HG03457 (cell line): ENCODE measurements around the gene SIL1.

Source experiments
- ATAC-seq: cut with Tn5 transposase; IDR thresholded peaks from one replicate; pipeline ENCODE4 v1.9.1; 2021; ENCODE audit warnings: moderate number of reproducible peaks; ENCODE audit not compliant: unreplicated experiment

SIL1 gene

DNA sequence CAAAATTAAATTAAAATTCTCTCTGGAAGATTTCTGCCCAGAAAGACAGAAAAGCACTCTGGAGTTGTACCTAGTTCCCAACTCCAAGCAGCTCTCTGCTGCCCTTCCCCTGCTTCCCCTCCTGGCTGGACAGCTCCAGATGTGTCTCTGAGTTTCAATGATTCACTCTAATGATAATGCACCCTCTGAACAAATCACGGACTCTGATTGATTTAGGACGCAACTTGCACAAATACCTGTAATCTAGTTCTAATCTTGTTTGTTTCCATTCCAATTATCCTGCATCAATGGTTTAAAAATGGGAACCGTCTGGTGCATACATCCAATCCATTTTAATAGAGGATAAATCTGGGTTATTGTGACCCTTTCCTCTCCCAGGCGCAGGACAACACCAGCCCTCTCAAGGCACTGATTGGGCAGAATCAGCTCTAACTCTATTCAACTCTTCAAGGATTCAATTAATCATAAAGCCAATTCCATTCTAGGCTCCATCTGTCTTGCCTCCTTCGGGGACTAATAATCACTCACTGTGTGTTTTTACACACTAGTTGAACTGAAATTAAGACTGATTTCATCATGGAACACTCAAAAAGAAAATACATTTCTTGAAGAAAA lies 211.9 kb downstream of the SIL1 start:
- ATAC-seq: no peak

- ATAC-seq: no peak
These were observed 212.5 kb downstream of the SIL1 start for GRCh38 chr5:138985683-138986082.

DNA sequence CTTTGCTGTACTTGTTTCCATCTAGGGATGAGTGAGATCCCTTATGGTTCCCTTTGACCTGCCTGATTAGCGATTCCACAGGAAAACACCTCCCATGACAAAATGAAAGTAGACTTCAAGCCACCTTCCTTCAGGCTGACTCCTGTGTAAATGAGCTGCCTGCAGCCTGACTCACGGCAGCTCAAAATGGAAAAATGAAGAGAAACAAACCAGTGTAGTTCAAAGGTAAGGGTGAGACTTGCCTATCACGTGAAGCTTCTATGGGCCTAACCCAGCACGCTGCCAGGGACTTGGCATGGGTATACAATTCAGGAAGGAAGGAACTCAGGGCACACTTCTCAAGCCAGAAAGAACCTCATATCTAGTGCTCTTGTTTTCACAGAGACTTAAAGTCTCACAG lies 212.9 kb downstream of the SIL1 start:
- no peak for ATAC-seq

GRCh38 chr5:138983984-138984383 lies 214.2 kb downstream of the SIL1 start:
- no peak for ATAC-seq

DNA sequence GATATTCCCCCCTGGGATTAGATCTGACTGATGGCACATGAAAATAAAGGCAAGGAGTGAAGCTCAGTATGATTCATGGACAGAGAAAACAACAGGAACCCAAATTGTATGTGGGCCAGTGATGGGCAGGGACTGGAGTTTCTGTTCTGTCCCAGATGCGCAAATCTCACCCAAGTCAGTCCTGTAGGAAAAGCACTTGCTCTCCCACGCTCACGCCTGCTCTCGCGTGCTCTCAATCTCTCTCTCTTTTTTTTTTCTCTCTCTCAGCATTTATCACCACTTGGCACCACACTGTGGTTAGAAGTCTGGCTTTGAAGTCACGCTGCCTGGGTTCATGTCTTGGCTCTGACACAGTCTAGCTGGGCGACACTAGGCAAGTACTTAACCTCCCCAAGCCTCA lies 216.6 kb downstream of the SIL1 start:
- no peak for ATAC-seq

DNA sequence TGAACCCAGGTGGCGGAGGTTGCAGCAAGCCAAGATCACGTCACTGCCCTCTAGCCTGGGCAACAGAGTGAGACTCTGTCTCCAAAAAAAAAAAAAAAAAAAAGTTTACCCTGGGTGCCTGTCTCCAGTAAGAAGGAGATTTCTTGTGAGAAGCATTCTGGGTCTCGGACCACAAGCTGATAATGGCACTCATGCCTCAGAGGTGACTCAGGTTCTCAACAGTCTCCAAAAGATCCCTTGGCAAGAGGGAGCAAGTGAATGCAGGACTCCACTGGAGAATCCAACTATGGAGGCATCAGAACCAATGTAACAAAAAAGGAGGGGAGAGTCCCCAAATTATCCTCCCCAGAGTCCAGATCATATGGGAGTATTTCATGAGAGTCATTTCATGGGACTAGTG lies 217.0 kb downstream of the SIL1 start:
- ATAC-seq: no peak

- ATAC-seq: no peak
These were observed 217.7 kb downstream of the SIL1 start for GRCh38 chr5:138980441-138980840.

- ATAC-seq: no peak
These were observed 218.4 kb downstream of the SIL1 start for GRCh38 chr5:138979684-138980280.

- ATAC-seq: no peak
These were observed 219.6 kb downstream of the SIL1 start for GRCh38 chr5:138978581-138978980.

- no peak for ATAC-seq
These were observed 220.1 kb downstream of the SIL1 start for GRCh38 chr5:138978080-138978479.

DNA sequence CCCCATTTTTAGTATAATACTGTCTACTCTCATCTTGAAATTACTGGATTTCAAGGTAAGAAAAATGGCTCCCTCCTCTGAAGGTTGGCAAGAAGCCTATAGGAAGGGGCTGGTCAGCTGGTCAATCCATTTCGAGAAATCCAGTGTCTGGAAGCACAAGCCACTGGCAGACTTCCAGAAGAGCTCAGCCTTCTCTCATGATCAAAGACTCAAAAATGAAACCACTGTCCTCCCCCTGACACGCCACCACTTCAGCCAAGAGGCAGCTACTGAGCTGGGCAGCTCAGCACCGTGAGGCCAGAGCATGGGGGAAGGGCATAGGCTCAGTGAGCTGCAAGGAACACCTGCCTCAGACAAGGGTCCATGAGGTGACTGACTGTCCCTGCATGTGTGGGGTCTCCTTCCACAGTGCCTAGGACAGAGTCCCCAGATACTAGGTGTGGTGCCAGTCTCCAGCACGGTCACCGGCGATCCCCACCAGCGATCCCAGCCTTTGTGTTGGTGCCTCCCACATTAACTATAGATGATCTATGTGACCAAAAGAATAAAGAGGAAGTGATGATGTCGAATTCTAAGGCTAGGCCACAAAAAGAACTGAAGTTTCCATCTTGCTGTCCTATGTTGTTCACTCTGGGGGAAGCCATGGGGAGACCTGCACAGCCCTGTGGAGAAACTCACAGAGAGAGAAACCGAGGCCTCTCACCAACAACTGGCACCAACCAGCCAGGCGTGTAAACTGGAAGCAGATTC lies 222.9 kb downstream of the SIL1 start:
- no peak for ATAC-seq

DNA sequence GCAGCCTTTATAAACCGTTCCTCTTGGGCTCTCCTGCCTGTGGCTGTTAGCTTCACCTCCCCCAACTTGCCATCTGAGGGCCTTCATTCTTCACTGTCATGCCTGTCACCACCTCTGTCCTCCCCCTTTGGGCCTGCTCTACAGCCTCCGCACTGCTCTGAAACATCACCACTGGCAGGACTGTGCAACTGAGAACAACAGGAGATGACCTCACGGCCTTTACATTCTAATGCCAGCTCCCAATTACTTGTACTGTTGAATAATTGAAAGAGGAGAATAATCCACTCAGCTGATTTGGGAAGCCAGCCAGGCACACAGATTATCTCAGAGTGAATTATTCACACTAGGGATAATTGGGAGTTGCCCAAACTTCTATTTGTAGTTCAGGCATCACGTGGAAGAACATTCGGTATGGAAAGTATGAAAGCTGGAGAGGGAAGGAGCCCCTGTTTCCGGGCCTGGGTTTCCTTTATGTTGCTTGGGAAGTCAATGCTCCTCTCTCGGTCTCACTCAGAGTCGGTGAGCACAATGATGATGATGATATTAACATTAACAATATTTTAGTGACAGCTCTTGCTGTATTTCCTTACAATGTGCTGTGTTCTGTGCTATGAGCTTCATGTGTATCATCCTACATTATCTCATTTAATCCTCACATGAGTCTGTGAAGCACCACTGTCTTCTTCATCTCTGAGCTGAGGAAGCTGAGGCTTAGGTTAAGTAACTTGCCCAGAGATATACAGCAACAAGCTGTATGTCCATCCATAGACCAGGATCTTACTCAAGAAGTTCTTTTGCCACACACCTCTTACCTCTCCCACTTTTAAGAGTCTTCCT lies 223.7 kb downstream of the SIL1 start:
- no peak for ATAC-seq

DNA sequence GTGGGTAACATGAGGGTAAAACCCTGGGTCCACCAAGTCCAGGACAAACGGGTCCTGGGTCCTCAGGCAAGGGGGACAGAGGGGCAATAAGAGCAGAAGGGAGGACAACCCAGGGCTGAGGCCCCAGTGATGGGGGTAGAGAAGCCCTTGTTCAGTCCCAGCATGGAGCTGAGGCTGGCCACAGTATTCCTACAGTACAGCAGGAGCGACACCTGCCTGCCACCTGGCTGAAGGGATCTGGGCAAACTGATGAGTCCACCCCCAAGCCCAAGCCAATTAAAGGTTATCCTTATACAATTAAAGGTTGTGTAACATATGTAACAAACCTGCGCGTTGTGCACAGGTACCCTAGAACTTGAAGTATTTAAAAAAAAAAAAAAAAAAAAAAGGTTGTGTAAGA lies 225.3 kb downstream of the SIL1 start:
- ATAC-seq: no peak

DNA sequence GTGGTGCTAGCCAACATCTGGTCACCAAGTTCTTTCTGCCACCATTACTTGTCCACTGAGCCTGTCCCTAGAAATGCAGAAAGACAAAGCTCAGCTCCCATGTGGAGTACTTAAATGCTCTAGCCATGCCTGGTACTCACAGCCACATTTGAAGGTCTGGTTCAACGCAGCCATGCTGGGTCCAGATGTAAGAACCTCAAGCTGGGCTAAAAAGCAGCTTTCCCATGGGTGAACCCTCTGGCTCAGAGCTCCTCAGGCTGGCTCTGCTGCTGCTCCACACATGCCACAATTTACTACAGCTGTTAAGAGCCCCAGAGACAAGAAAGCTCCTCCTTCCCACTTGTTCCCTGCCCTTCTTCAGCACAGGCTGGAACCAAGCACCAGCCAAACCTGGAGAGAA lies 225.9 kb downstream of the SIL1 start:
- ATAC-seq: no peak

GRCh38 chr5:138969323-138970002 lies 228.7 kb downstream of the SIL1 start:
- ATAC-seq: no peak

DNA sequence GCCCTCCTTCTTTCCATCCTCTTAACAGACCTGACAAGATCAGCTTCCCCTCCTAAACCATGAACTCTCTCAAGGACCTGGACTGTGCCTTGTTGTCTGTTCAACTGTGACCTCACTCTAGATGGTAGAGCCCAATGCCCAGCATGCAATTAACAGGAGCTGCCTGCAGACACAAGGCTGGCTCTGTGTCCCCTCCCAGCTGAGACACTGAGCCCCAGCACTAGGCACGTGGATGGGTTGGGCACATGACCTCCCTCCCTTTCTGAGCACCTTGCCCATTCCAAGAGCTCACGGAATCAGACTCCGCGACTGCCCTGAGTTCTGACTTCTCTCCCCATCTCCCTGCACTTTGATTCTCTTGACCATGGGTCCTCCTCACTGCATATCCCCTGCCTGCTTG lies 229.6 kb downstream of the SIL1 start:
- no peak for ATAC-seq

- no peak for ATAC-seq
These were observed 230.2 kb downstream of the SIL1 start for GRCh38 chr5:138967791-138968448.

GRCh38 chr5:138966236-138966985 lies 231.8 kb downstream of the SIL1 start:
- no peak for ATAC-seq

GRCh38 chr5:138965626-138966025 lies 232.5 kb downstream of the SIL1 start:
- ATAC-seq: no peak
